GM12878 (cell line): ENCODE measurements around the gene CLMP. TPM values are rescaled to one million over a fixed set of nuclear protein-coding genes. Genes with fewer than 3 reads are reported as not detected.

Experiments
- ASH2L ChIP-seq: fragments of 300-600, 200-600 bp; sonication (generic); IDR thresholded peaks from 2 replicates; pipeline ENCODE4 v1.6.1; 2017; ENCODE audit warnings: low read depth, mild to moderate bottlenecking, borderline replicate concordance
- BCL11A ChIP-seq: IDR thresholded peaks from 2 replicates; pipeline ENCODE4 v1.6.1; 2011; ENCODE audit warnings: low read depth, low read length
- BHLHE40 ChIP-seq, 2 experiments: fragments of 450-650 bp in 1 of 2; IDR thresholded peaks; 2 replicates each; pipeline ENCODE4 v1.6.1; 2011 to 2017; ENCODE audit warnings: low read depth in 2 of 2, borderline replicate concordance in 1 of 2, improper control_type of control experiment in 1 of 2, low read length in 1 of 2, mild to moderate bottlenecking in 1 of 2
- CHD2 ChIP-seq: IDR thresholded peaks from 2 replicates; pipeline ENCODE4 v1.6.1; 2011; ENCODE audit warnings: low read depth, low read length, improper control_type of control experiment, borderline replicate concordance
- CREM ChIP-seq: IDR thresholded peaks from 2 replicates; pipeline ENCODE4 v1.6.1; 2014; ENCODE audit warnings: antibody characterized with exemption, low read depth
- EGR1 ChIP-seq, 2 experiments: IDR thresholded peaks; 1 replicate in 1 of 2; 2 replicates in 1 of 2; pipeline ENCODE4 v1.6.1; 2011 to 2012; ENCODE audit warnings: low read depth in 2 of 2, low read length in 2 of 2, borderline replicate concordance in 1 of 2, mild to moderate bottlenecking in 1 of 2, moderate library complexity in 1 of 2
- ETV6 ChIP-seq, 2 experiments: fragments of 450-650 bp in 1 of 2; IDR thresholded peaks in 1 of 2; conservative IDR thresholded peaks in 1 of 2; 2 replicates each; pipeline ENCODE4 v1.6.1; 2014; ENCODE audit warnings: antibody characterized with exemption in 1 of 2, borderline replicate concordance in 1 of 2, low read depth in 1 of 2, mild to moderate bottlenecking in 1 of 2, moderate library complexity in 1 of 2
- FOS ChIP-seq: IDR thresholded peaks from 3 replicates; pipeline ENCODE4 v1.6.1; 2011; ENCODE audit warnings: borderline replicate concordance; ENCODE audit not compliant: insufficient read length; ENCODE audit errors: extremely low read depth
- HCFC1 ChIP-seq: fragments of 150-350 bp; IDR thresholded peaks from 2 replicates; pipeline ENCODE4 v1.6.1; 2014; ENCODE audit warnings: low read length
- JUNB ChIP-seq: IDR thresholded peaks from 2 replicates; pipeline ENCODE4 v1.6.1; 2016; ENCODE audit warnings: antibody characterized with exemption, mild to moderate bottlenecking
- JUND ChIP-seq: IDR thresholded peaks from 2 replicates; pipeline ENCODE4 v1.6.1; 2012; ENCODE audit warnings: low read depth, mild to moderate bottlenecking, low read length, improper control_type of control experiment, moderate library complexity
- KAT2A ChIP-seq: conservative IDR thresholded peaks from 2 replicates; pipeline ENCODE4 v1.6.1; 2011; ENCODE audit warnings: low read depth, low read length; ENCODE audit not compliant: control insufficient read depth
- KLF5 ChIP-seq: fragments of 450-650 bp; IDR thresholded peaks from 2 replicates; pipeline ENCODE4 v1.6.1; 2014; ENCODE audit warnings: mild to moderate bottlenecking; ENCODE audit not compliant: partially characterized antibody
- NBN ChIP-seq: fragments of 450-650 bp; IDR thresholded peaks from 2 replicates; pipeline ENCODE4 v1.6.1; 2016
- NFIC ChIP-seq: IDR thresholded peaks from 2 replicates; pipeline ENCODE4 v1.6.1; 2012; ENCODE audit warnings: low read depth, mild to moderate bottlenecking, inconsistent platforms, low read length, moderate library complexity
- NFYB ChIP-seq: IDR thresholded peaks from 2 replicates; pipeline ENCODE4 v1.6.1; 2011; ENCODE audit warnings: low read depth, mild to moderate bottlenecking, low read length, improper control_type of control experiment, moderate library complexity; ENCODE audit not compliant: insufficient read depth
- NR2F1 ChIP-seq: fragments of 450-650 bp; conservative IDR thresholded peaks from 2 replicates; pipeline ENCODE4 v1.6.1; 2017; ENCODE audit warnings: mild to moderate bottlenecking
- POLR2AphosphoS5 ChIP-seq: IDR thresholded peaks from 2 replicates; pipeline ENCODE4 v1.6.1; 2011; ENCODE audit warnings: mild to moderate bottlenecking, low read length, inconsistent platforms
- RFX5 ChIP-seq: IDR thresholded peaks from 2 replicates; pipeline ENCODE4 v1.6.1; 2011; ENCODE audit warnings: low read depth, low read length, improper control_type of control experiment
- SPI1 ChIP-seq: IDR thresholded peaks from 2 replicates; pipeline ENCODE4 v1.6.1; 2011; ENCODE audit warnings: low read depth, mild to moderate bottlenecking, low read length, moderate library complexity, borderline replicate concordance; ENCODE audit not compliant: insufficient read depth
- STAT3 ChIP-seq: IDR thresholded peaks from 2 replicates; pipeline ENCODE4 v1.6.1; 2011; ENCODE audit warnings: low read depth, low read length, improper control_type of control experiment
- ZSCAN29 ChIP-seq: fragments of 450-650 bp; IDR thresholded peaks from 2 replicates; pipeline ENCODE4 v1.6.1; 2017; ENCODE audit warnings: mild to moderate bottlenecking, moderate library complexity
- polyA plus RNA-seq, 11 experiments: library from polyadenylated mRNA; depleted of rRNA in 4 of 11; unstranded in 6 of 11; stranded (reverse) in 5 of 11; fragments of >200 nt; fragmentation: Nextera tagmentation in 4 of 11; fragmentation: Illumina TruSeq in 1 of 11; extraction: Ambion mirVana in 4 of 11; extraction: Trizol in 1 of 11; gene quantifications; 1 replicate in 1 of 11; 2 replicates in 10 of 11; pipeline versions ENCODE4 v1.2.1 to v1.2.3, GENCODE V29; 2011 to 2016; ENCODE audit warnings: inconsistent platforms in 2 of 11, missing spikeins in 2 of 11, low read depth in 1 of 11
- total RNA-seq, 4 experiments: library from RNA; depleted of rRNA in 3 of 4; stranded (reverse); fragments of >200 nt in 3 of 4; fragmentation: Illumina TruSeq in 1 of 4; extraction: Trizol in 1 of 4; gene quantifications; 2 replicates each; pipeline versions ENCODE4 v1.2.1 to v1.2.3, GENCODE V29; 2013 to 2021
- TF ChIP-seq, protein P1 (sequence below): fragments of 450-650 bp; IDR thresholded peaks from 2 replicates; pipeline ENCODE4 v1.6.1; 2017; ENCODE audit warnings: antibody characterized with exemption, mild to moderate bottlenecking, moderate library complexity

The CLMP gene
- total and polyA plus RNA-seq, 10 of the 15 experiments (the other 5 are each of a cell fraction or from before 2014, with no cell fraction given): 0.01 to 0.71 (median 0.20) TPM; not detected in 4

DNA sequence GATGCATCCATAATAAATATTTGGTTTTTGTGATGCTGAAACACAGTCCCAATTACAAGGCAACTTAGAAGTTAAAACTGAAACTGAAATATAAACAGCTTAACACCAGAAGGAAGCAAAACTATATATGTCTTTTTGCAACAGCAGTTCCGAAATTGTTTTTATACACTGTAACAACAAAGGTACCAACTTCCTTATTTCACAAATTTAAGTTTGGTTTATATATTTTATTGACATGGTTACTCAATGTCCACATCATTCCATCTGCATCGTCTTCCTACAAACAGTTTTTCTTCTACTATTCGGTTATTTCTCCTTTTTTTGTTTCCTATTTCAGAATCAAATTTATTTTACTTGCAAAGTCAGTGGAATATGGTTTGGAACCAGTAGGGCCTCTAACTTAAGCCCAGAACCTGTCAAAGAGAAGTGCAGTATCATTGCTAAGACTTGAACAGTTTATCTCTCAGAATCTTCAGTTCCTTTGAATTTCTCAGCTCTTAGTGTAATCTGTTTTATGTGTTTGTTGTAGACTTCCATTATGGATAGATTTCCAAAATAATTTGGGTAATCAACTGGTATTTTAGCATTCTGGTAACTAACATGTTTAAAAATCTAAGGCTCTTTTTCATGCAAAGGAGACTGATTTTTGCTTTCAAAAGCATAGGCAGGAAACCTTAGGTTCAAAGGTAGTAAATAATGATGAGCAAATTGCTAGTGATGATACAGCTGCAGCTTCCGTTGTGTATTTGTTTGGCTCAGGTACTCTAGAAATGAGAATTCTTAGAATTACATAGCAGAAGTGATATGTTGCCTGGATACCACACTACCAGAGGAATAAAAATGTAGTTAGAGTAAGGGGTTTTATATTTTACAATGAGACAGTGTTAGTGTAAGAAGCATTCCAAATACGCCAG, 124.9 kb downstream of the CLMP start (continued):
- no peak for TF ChIP-seq CHD2
- TF ChIP-seq SPI1: no peak; the same call in 1 of the 2 replicates
- TF ChIP-seq ZSCAN29: no peak
- peak in 1 of 2 experiments; percentile 57; a peak in 1 of 4 replicates for TF ChIP-seq ETV6 (conservative IDR thresholded peaks at IDR 0.05 in 1 of 2, IDR thresholded peaks at IDR 0.05 in 1 of 2; ENCODE audit: borderline replicate concordance in 1 of 2, low read depth in 1 of 2)
- TF ChIP-seq FOS: no peak
- TF ChIP-seq NBN: 0 out of 2 replicates have a peak, but pooled peaks have one; percentile 33
- TF ChIP-seq NR2F1: no peak
- no peak for TF ChIP-seq POLR2AphosphoS5
- TF ChIP-seq JUND: peak; percentile 62; the same call in 1 of the 2 replicates
- 0 out of 4 replicates have a peak, but pooled peaks of 1 of the 2 experiments have one; percentile 7 for TF ChIP-seq BHLHE40 (IDR thresholded peaks at IDR 0.05; ENCODE audit: borderline replicate concordance in 1 of 2, low read depth in 2 of 2, low read length in 1 of 2)
- TF ChIP-seq KLF5: no peak
- TF ChIP-seq ASH2L: no peak; the same call in 1 of the 2 replicates
- TF ChIP-seq CREM: peak; percentile 71; the same call in 1 of the 2 replicates
- TF ChIP-seq EGR1 (IDR thresholded peaks at IDR 0.05; ENCODE audit: borderline replicate concordance in 1 of 2, low read depth in 2 of 2, low read length in 2 of 2): no peak
- TF ChIP-seq, protein P1, sequence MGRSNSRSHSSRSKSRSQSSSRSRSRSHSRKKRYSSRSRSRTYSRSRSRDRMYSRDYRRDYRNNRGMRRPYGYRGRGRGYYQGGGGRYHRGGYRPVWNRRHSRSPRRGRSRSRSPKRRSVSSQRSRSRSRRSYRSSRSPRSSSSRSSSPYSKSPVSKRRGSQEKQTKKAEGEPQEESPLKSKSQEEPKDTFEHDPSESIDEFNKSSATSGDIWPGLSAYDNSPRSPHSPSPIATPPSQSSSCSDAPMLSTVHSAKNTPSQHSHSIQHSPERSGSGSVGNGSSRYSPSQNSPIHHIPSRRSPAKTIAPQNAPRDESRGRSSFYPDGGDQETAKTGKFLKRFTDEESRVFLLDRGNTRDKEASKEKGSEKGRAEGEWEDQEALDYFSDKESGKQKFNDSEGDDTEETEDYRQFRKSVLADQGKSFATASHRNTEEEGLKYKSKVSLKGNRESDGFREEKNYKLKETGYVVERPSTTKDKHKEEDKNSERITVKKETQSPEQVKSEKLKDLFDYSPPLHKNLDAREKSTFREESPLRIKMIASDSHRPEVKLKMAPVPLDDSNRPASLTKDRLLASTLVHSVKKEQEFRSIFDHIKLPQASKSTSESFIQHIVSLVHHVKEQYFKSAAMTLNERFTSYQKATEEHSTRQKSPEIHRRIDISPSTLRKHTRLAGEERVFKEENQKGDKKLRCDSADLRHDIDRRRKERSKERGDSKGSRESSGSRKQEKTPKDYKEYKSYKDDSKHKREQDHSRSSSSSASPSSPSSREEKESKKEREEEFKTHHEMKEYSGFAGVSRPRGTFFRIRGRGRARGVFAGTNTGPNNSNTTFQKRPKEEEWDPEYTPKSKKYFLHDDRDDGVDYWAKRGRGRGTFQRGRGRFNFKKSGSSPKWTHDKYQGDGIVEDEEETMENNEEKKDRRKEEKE: no peak
- TF ChIP-seq HCFC1: no peak
- TF ChIP-seq BCL11A: no peak
- no peak for TF ChIP-seq KAT2A
- no peak for TF ChIP-seq STAT3
- TF ChIP-seq NFYB: no peak
- peak; percentile 92 for TF ChIP-seq JUNB
- TF ChIP-seq NFIC: peak; percentile 58
- TF ChIP-seq RFX5: no peak
